Astrocyte (in vitro differentiated cells and primary cell): ENCODE results near the gene IPO13. TPM values are rescaled to one million over a fixed set of nuclear protein-coding genes. Genes with fewer than 3 reads are reported as not detected.

Experiments used
- DNase-seq: peaks from one replicate; pipeline ENCODE4 v3.0.0-alpha.2; 2010; ENCODE audit warnings: low read depth
- FAIRE-seq: peaks from 2 replicates; lab custom pipeline; 2011; peaks lifted over from hg19 to GRCh38; lab: Jason Lieb, UNC
- H2AFZ ChIP-seq: 2 replicates; pipeline ENCODE4 v1.6.0; 2012; ENCODE audit warnings: low read depth, low read length, inconsistent platforms
- H3K27ac ChIP-seq: 2 replicates; pipeline ENCODE4 v1.5.1; 2011; ENCODE audit warnings: low read depth, low read length, inconsistent platforms
- H3K27me3 ChIP-seq: 2 replicates; pipeline ENCODE4 v1.6.0; 2011; ENCODE audit warnings: low read length, inconsistent platforms; ENCODE audit not compliant: insufficient read depth
- H3K36me3 ChIP-seq: 2 replicates; pipeline ENCODE4 v1.5.1; 2011; ENCODE audit warnings: low read length, inconsistent platforms; ENCODE audit not compliant: insufficient read depth
- H3K4me1 ChIP-seq: 2 replicates; pipeline ENCODE4 v1.5.1; 2011; ENCODE audit warnings: low read length, inconsistent platforms; ENCODE audit not compliant: insufficient read depth
- H3K4me2 ChIP-seq: 2 replicates; pipeline ENCODE4 v1.6.0; 2012; ENCODE audit warnings: low read length, inconsistent platforms
- H3K4me3 ChIP-seq: 2 replicates; pipeline ENCODE4 v1.5.1; 2011; ENCODE audit warnings: low read depth, mild to moderate bottlenecking, low read length, inconsistent platforms; ENCODE audit not compliant: insufficient read depth
- H3K79me2 ChIP-seq: 2 replicates; pipeline ENCODE4 v1.6.0; 2012; ENCODE audit warnings: mild to moderate bottlenecking, low read length, inconsistent platforms; ENCODE audit not compliant: insufficient read depth
- H3K9ac ChIP-seq: 2 replicates; pipeline ENCODE4 v1.6.0; 2012; ENCODE audit warnings: mild to moderate bottlenecking, low read length, inconsistent platforms
- H3K9me3 ChIP-seq: 2 replicates; pipeline ENCODE4 v1.5.1; 2012; ENCODE audit warnings: low read depth, mild to moderate bottlenecking, low read length, inconsistent platforms; ENCODE audit not compliant: insufficient read depth
- H4K20me1 ChIP-seq: 2 replicates; pipeline ENCODE4 v1.6.0; 2012; ENCODE audit warnings: low read length, inconsistent platforms; ENCODE audit not compliant: insufficient read depth
- H3K27ac Mint-ChIP-seq: one replicate; pipeline ENCODE4 v1.8.0; 2021; ENCODE audit warnings: mild to moderate bottlenecking, mixed read lengths; ENCODE audit not compliant: unreplicated experiment
- H3K27me3 Mint-ChIP-seq: one replicate; pipeline ENCODE4 v1.8.0; 2021; ENCODE audit warnings: low read depth, mixed read lengths; ENCODE audit not compliant: unreplicated experiment
- H3K36me3 Mint-ChIP-seq: one replicate; pipeline ENCODE4 v1.8.0; 2021; ENCODE audit warnings: low read depth, mixed read lengths; ENCODE audit not compliant: unreplicated experiment
- H3K4me1 Mint-ChIP-seq: one replicate; pipeline ENCODE4 v1.8.0; 2021; ENCODE audit warnings: low read depth, mixed read lengths; ENCODE audit not compliant: unreplicated experiment
- H3K4me3 Mint-ChIP-seq: one replicate; pipeline ENCODE4 v1.8.0; 2021; ENCODE audit warnings: mild to moderate bottlenecking, moderate library complexity, mixed read lengths; ENCODE audit not compliant: unreplicated experiment
- H3K9me3 Mint-ChIP-seq: one replicate; pipeline ENCODE4 v1.8.0; 2021; ENCODE audit warnings: mild to moderate bottlenecking, mixed read lengths; ENCODE audit not compliant: unreplicated experiment
- CTCF ChIP-seq: IDR thresholded peaks from 2 replicates; pipeline ENCODE4 v1.5.1; 2011; ENCODE audit warnings: low read depth, mild to moderate bottlenecking, inconsistent platforms, low read length, moderate library complexity; ENCODE audit not compliant: insufficient read depth
- EZH2 ChIP-seq: IDR thresholded peaks from 2 replicates; pipeline ENCODE4 v1.6.1; 2012; ENCODE audit warnings: mild to moderate bottlenecking, low read length, inconsistent platforms; ENCODE audit not compliant: insufficient read depth
- total RNA-seq: library from RNA; stranded (reverse); gene quantifications from 2 replicates; pipeline ENCODE4 v1.2.1, GENCODE V29; 2021

The IPO13 gene
- total RNA-seq, 1 donor from 2014 or later: 31.0 TPM

- Mint-ChIP-seq H3K27me3 (peaks cover 2% of the 10 kb centered on the region), H3K9me3 (peaks cover 5% of the 10 kb centered on the region), H3K27ac (no peak overlapping the region), H3K4me1 (peaks cover 23% of the 10 kb centered on the region), H3K36me3 (peaks cover 9% of the 10 kb centered on the region), H3K4me3 (no peak overlapping the region)
- no peak for FAIRE-seq
- no peaks in the 10 kb centered on the region for H3K36me3 ChIP-seq
- no peaks in the 10 kb centered on the region for H3K27me3 ChIP-seq
- TF ChIP-seq EZH2 (no peak), CTCF (no peak)
- no peaks in the 10 kb centered on the region for H3K79me2 ChIP-seq
- peaks cover 8% of the 10 kb centered on the region for H4K20me1 ChIP-seq
- no peak overlapping the region for H3K4me3 ChIP-seq
- DNase-seq: no peak
- H3K9ac ChIP-seq: no peak overlapping the region
- H3K27ac ChIP-seq: no peak overlapping the region
- no peak overlapping the region for H2AFZ ChIP-seq
- no peaks in the 10 kb centered on the region for H3K9me3 ChIP-seq
- peaks cover 27% of the 10 kb centered on the region for H3K4me1 ChIP-seq
- H3K4me2 ChIP-seq: peak overlapping the region; percentile 85
These were observed 14.8 kb upstream of the IPO13 start for GRCh38 chr1:43931711-43932660.

GRCh38 chr1:43932786-43933385 lies 13.9 kb upstream of the IPO13 start:
- Histone ChIP-seq H3K9ac (peak overlapping the region; percentile 64), H3K4me1 (peaks cover 27% of the 10 kb centered on the region), H3K27ac (no peak overlapping the region), H2AFZ (peak overlapping the region; percentile 69), H3K9me3 (no peaks in the 10 kb centered on the region), H4K20me1 (peaks cover 10% of the 10 kb centered on the region), H3K4me3 (peak overlapping the region; percentile 15), H3K79me2 (no peaks in the 10 kb centered on the region), H3K36me3 (no peaks in the 10 kb centered on the region), H3K4me2 (peak overlapping the region; percentile 85), H3K27me3 (no peaks in the 10 kb centered on the region)
- Mint-ChIP-seq H3K27ac (no peak overlapping the region), H3K27me3 (peaks cover 4% of the 10 kb centered on the region), H3K4me1 (peaks cover 18% of the 10 kb centered on the region), H3K9me3 (peaks cover 5% of the 10 kb centered on the region), H3K36me3 (peaks cover 7% of the 10 kb centered on the region), H3K4me3 (peak overlapping the region; percentile 61)
- FAIRE-seq: no peak
- peak; percentile 53 for DNase-seq
- TF ChIP-seq EZH2 (no peak), CTCF (no peak)
